Left ventricle myocardium inferior (tissue), 1 donor: ENCODE measurements around the gene ZNF784. TPM values are rescaled to one million over a fixed set of nuclear protein-coding genes. Genes with fewer than 3 reads are reported as not detected.

Source experiments
- DNase-seq: peaks from one replicate; pipeline ENCODE4 v3.0.0-alpha.2; 2020
- H3K27ac ChIP-seq: fragments of 200-600 bp; replicated peaks from 2 replicates; pipeline ENCODE4 v1.8.0; 2021
- H3K27me3 ChIP-seq: fragments of 200-600 bp; 2 replicates; pipeline ENCODE4 v1.8.0; 2021; ENCODE audit warnings: low read depth
- H3K36me3 ChIP-seq: fragments of 200-600 bp; 2 replicates; pipeline ENCODE4 v1.8.0; 2021
- H3K4me1 ChIP-seq: fragments of 200-600 bp; 2 replicates; pipeline ENCODE4 v1.8.0; 2021
- H3K4me3 ChIP-seq: fragments of 200-600 bp; 2 replicates; pipeline ENCODE4 v1.8.0; 2021; ENCODE audit warnings: mild to moderate bottlenecking, moderate library complexity
- H3K9me3 ChIP-seq: fragments of 200-600 bp; replicated peaks from 2 replicates; pipeline ENCODE4 v1.8.0; 2021
- CTCF ChIP-seq: fragments of 200-600 bp; IDR thresholded peaks from 2 replicates; pipeline ENCODE4 v1.8.0; 2021; ENCODE audit warnings: antibody characterized with exemption, mild to moderate bottlenecking, borderline replicate concordance
- intact Hi-C: fragments of 100-400 bp; cut with micrococcal nuclease; formaldehyde crosslinking; loops from one replicate; pipeline ENCODE4 v1.11.0; 2022
- total RNA-seq: library from RNA; stranded (reverse); fragmentation: NEBNext Ultra II Directional; extraction: Animal tissue kit (Norgen Biotek cat#: 25700); gene quantifications from one replicate; pipeline ENCODE4 v1.2.1, GENCODE V29; 2021
- donor health status: DM: no; HTN: yes; CAD: no; lungs with severe emphysema.

The ZNF784 gene
- total RNA-seq, 1 donor from 2014 or later: 13.2 TPM

- Histone ChIP-seq H3K27me3 (no peaks in the 10 kb centered on the region), H3K36me3 (peaks cover 60% of the 10 kb centered on the region), H3K4me1 (peaks cover 33% of the 10 kb centered on the region), H3K4me3 (no peak overlapping the region), H3K9me3 (no peaks in the 10 kb centered on the region), H3K27ac (peak overlapping the region; percentile 88)
- intact Hi-C loops: no loop called here
- no peak for TF ChIP-seq CTCF
- DNase-seq: no peak
These were observed 11.0 kb downstream of the ZNF784 start for GRCh38 chr19:55613396-55613795.

DNA sequence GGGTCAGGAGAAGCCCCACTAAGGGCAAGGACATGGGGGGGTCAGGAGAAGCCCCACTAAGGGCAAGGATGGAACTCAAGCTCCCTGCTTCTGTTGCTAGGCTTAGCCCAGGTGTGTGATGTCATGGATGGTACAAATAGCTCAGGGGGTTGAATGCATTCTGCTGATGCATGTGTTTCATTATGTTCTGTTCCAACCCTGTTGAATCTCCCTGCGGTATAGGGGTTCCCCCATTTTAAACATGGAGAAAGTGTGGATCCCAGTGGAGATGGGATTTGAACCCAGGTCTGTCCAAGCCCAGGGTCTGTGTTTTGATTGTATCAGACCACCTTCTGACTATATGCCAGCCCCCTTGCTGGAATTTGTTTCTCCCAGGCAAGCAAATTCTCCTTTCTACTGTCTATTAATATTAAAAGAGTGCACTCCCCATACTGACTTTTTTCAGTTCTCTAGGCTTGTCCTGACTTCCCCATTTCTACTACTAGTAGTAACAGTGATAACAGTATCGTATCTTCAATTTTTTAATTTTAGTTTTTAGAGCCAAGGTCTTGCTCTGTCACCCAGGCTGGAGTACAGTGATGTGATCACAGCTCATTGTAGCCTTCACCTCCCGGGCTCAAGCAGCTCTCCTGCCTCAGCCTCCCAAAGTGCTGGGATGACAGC, 12.3 kb downstream of the ZNF784 start:
- Histone ChIP-seq H3K27ac (peak overlapping the region; percentile 88), H3K36me3 (peaks cover 51% of the 10 kb centered on the region)

GRCh38 chr19:55611300-55611982, 12.9 kb downstream of the ZNF784 start:
- Histone ChIP-seq H3K9me3 (no peaks in the 10 kb centered on the region), H3K4me1 (peaks cover 51% of the 10 kb centered on the region), H3K27me3 (no peaks in the 10 kb centered on the region), H3K36me3 (peaks cover 44% of the 10 kb centered on the region), H3K27ac (peak overlapping the region; percentile 88), H3K4me3 (peak overlapping the region; percentile 25)
- intact Hi-C loops: no loop called here
- TF ChIP-seq CTCF: no peak
- no peak for DNase-seq

More for the DNA sequence above, 12.3 kb downstream of the ZNF784 start:
- intact Hi-C loops: no loop called here
- H3K4me1 ChIP-seq: peaks cover 45% of the 10 kb centered on the region
- no peaks in the 10 kb centered on the region for H3K27me3 ChIP-seq
- no peaks in the 10 kb centered on the region for H3K9me3 ChIP-seq
- TF ChIP-seq CTCF: no peak
- peak overlapping the region; percentile 25 for H3K4me3 ChIP-seq
- DNase-seq: no peak

- H3K27ac ChIP-seq: peak overlapping the region; percentile 88
- no peaks in the 10 kb centered on the region for H3K9me3 ChIP-seq
- intact Hi-C loops: loop anchor here (5.0 kb wide), 1 partner anchor 92 kb away; no protein-coding TSS in a partner anchor
- H3K36me3 ChIP-seq: peaks cover 23% of the 10 kb centered on the region
- no peak for TF ChIP-seq CTCF
- no peak for DNase-seq
- H3K4me1 ChIP-seq: peaks cover 68% of the 10 kb centered on the region
- no peaks in the 10 kb centered on the region for H3K27me3 ChIP-seq
- H3K4me3 ChIP-seq: no peak overlapping the region
These were observed 15.0 kb downstream of the ZNF784 start for GRCh38 chr19:55609326-55609725.

- no peak for DNase-seq
- Histone ChIP-seq H3K9me3 (no peaks in the 10 kb centered on the region), H3K4me3 (peak overlapping the region; percentile 89), H3K27ac (peak overlapping the region; percentile 98), H3K4me1 (peaks cover 59% of the 10 kb centered on the region), H3K36me3 (peaks cover 18% of the 10 kb centered on the region), H3K27me3 (no peaks in the 10 kb centered on the region)
- TF ChIP-seq CTCF: no peak
- intact Hi-C loops: loop anchor here (5.0 kb wide), 1 partner anchor 90 kb away; no protein-coding TSS in a partner anchor
These were observed 17.5 kb downstream of the ZNF784 start for GRCh38 chr19:55606817-55607216.
